B cell (primary cell): ENCODE data around the gene SLC35A2. TPM values are rescaled to one million over a fixed set of nuclear protein-coding genes. Genes with fewer than 3 reads are reported as not detected.

Source experiments
- ATAC-seq: fragments of 200-7000 bp; cut with Tn5 transposase; one replicate; pipeline ENCODE4 v1.10.0; 2021; ENCODE audit warnings: low read depth, mild to moderate bottlenecking, moderate number of reproducible peaks, moderate library complexity
- CTCF ChIA-PET: fragments of 350-600 bp; sonication (Branson Sonifier 250); formaldehyde crosslinking; loops from one replicate; lab custom pipeline; 2021; ENCODE audit warnings: antibody characterized with exemption, inconsistent platforms; lab: Charles Lee
- POLR2A ChIA-PET: fragments of 350-600 bp; sonication (Branson Sonifier 250); formaldehyde crosslinking; loops from one replicate; lab custom pipeline; 2021; ENCODE audit warnings: antibody characterized with exemption; lab: Charles Lee
- DNase-seq: peaks from one replicate; pipeline ENCODE4 v3.0.0; 2013
- H2AFZ ChIP-seq: 2 replicates; pipeline ENCODE4 v1.6.1; 2012; ENCODE audit warnings: mild to moderate bottlenecking, low read depth, low read length; ENCODE audit not compliant: insufficient read depth, poor library complexity, severe bottlenecking
- H3K27ac ChIP-seq, 2 donors: 1 replicate in 1 of 2; 2 replicates in 1 of 2; pipeline ENCODE4 v1.5.1; 2012 to 2013; ENCODE audit warnings: low read length in 2 of 2, mild to moderate bottlenecking in 2 of 2, moderate library complexity in 1 of 2
- H3K27me3 ChIP-seq, 4 experiments: fragments of 200-600 bp in 1 of 4; sonication (generic) in 1 of 4; replicated peaks in 1 of 4; 1 replicate in 2 of 4; 2 replicates in 2 of 4; pipeline versions ENCODE4 v1.6.1 to v1.7.0; 2013 to 2016; ENCODE audit warnings: low read length in 3 of 4, mild to moderate bottlenecking in 2 of 4, mixed read lengths in 1 of 4, moderate library complexity in 1 of 4; ENCODE audit not compliant: insufficient read depth in 4 of 4, control insufficient read depth in 3 of 4; ENCODE audit errors: control extremely low read depth in 1 of 4
- H3K36me3 ChIP-seq, 2 experiments: replicated peaks in 1 of 2; 1 replicate in 1 of 2; 2 replicates in 1 of 2; pipeline versions ENCODE4 v1.6.1 to v1.7.1; 2013; ENCODE audit warnings: low read length in 1 of 2; ENCODE audit not compliant: insufficient read depth in 2 of 2, control insufficient read depth in 1 of 2; ENCODE audit errors: control extremely low read depth in 1 of 2, extremely low read depth in 1 of 2
- H3K4me1 ChIP-seq, 2 donors: fragments of 200-600 bp in 1 of 2; sonication (generic) in 1 of 2; 1 replicate in 1 of 2; 2 replicates in 1 of 2; pipeline versions ENCODE4 v1.5.1 to v1.6.1; 2013 to 2017; ENCODE audit warnings: low read length in 2 of 2; ENCODE audit not compliant: control insufficient read depth in 2 of 2, insufficient read depth in 2 of 2
- H3K4me2 ChIP-seq: replicated peaks from 2 replicates; pipeline ENCODE3; 2012; ENCODE audit warnings: mild to moderate bottlenecking, low read depth, low read length; ENCODE audit not compliant: poor library complexity, severe bottlenecking
- H3K4me3 ChIP-seq, 5 experiments: fragments of 200-600 bp in 1 of 5; sonication (generic) in 1 of 5; 1 replicate in 3 of 5; 2 replicates in 2 of 5; pipeline versions ENCODE4 v1.5.1 to v1.7.0; 2011 to 2016; ENCODE audit warnings: low read length in 4 of 5, mild to moderate bottlenecking in 4 of 5, low read depth in 2 of 5, control low read depth in 1 of 5, moderate library complexity in 1 of 5; ENCODE audit not compliant: insufficient read depth in 1 of 5; ENCODE audit errors: control extremely low read depth in 1 of 5, extremely low read depth in 1 of 5
- H3K79me2 ChIP-seq: fragments of 200-600 bp; sonication (generic); one replicate; pipeline ENCODE4 v1.6.0; 2016; ENCODE audit warnings: low read length; ENCODE audit not compliant: control insufficient read depth, insufficient read depth
- H3K9ac ChIP-seq: fragments of 200-600 bp; sonication (generic); 2 replicates; pipeline ENCODE4 v1.6.1; 2017; ENCODE audit warnings: mild to moderate bottlenecking, low read length, moderate library complexity
- H3K9me3 ChIP-seq, 3 donors: one replicate each; pipeline versions ENCODE4 v1.6.1 to v1.7.1; 2013; ENCODE audit warnings: low read length in 2 of 3; ENCODE audit not compliant: control insufficient read depth in 2 of 3, insufficient read depth in 1 of 3; ENCODE audit errors: control extremely low read depth in 1 of 3
- H4K20me1 ChIP-seq: 2 replicates; pipeline ENCODE4 v1.6.0; 2012; ENCODE audit warnings: mild to moderate bottlenecking, low read length; ENCODE audit not compliant: insufficient read depth, control insufficient read depth, poor library complexity, severe bottlenecking
- H3K27ac Mint-ChIP-seq: one replicate; pipeline ENCODE4 v1.8.0; 2021; ENCODE audit warnings: mixed read lengths
- H3K27me3 Mint-ChIP-seq: one replicate; pipeline ENCODE4 v1.8.0; 2021; ENCODE audit warnings: mixed read lengths
- H3K4me1 Mint-ChIP-seq: one replicate; pipeline ENCODE4 v1.8.0; 2021; ENCODE audit warnings: mixed read lengths
- H3K4me3 Mint-ChIP-seq: one replicate; pipeline ENCODE4 v1.8.0; 2021; ENCODE audit warnings: mixed read lengths
- H3K9me3 Mint-ChIP-seq: one replicate; pipeline ENCODE4 v1.8.0; 2022; ENCODE audit warnings: mixed read lengths; ENCODE audit not compliant: insufficient read depth
- CTCF ChIP-seq: fragments of 200-600 bp; IDR thresholded peaks from one replicate; pipeline ENCODE4 v1.8.0; 2022; ENCODE audit warnings: antibody characterized with exemption, mild to moderate bottlenecking
- EZH2 ChIP-seq: IDR thresholded peaks from 2 replicates; pipeline ENCODE4 v1.6.1; 2012; ENCODE audit warnings: borderline replicate concordance, low read depth, mild to moderate bottlenecking, moderate library complexity, low read length; ENCODE audit not compliant: insufficient read depth, poor library complexity, severe bottlenecking
- WGBS: methylation state at CpG from one replicate; pipeline ENCODE4 v1.1.5; 2013; ENCODE audit warnings: missing lambda C conversion rate; ENCODE audit not compliant: insufficient coverage; 5-methylcytosine and 5-hydroxymethylcytosine counted together
- intact Hi-C: fragments of 100-400 bp; cut with micrococcal nuclease; formaldehyde crosslinking; loops from one replicate; pipeline ENCODE4 v1.10.0; 2022
- polyA plus RNA-seq: library from polyadenylated mRNA; depleted of rRNA; stranded (reverse); fragments of >200 nt; gene quantifications from 2 replicates; pipeline ENCODE4 v1.2.3, GENCODE V29; 2012
- total RNA-seq, 2 donors: library from RNA; stranded (reverse); fragments of 120-200 nt in 1 of 2; gene quantifications; 1 replicate in 1 of 2; 2 replicates in 1 of 2; pipeline versions ENCODE4 v1.2.3 to v1.2.4, GENCODE V29; 2013 to 2022

The SLC35A2 gene
- total and polyA plus RNA-seq, 2 donors (not counting 1 experiment from before 2014, with no cell fraction given) = 19.1 to 22.0 TPM

- DNase-seq = no peak
- H3K4me1 ChIP-seq = peaks cover 34 to 50% of the 10 kb centered on the region in 2 donors
- peaks cover 41% of the 10 kb centered on the region for H3K4me1 Mint-ChIP-seq
- TF ChIP-seq EZH2 = no peak
- no peak for TF ChIP-seq CTCF
- H3K4me3 ChIP-seq = peak overlapping the region; percentile 27 to 94 (median 69)
- intact Hi-C loops = loop anchor here (1.0 to 10.0 kb wide), 8 partner anchors 9 to 1705 kb away; partner anchors contain the start of genes CDK16, ELK1, PLP2 and TFE3
- 0% methylated on average over 7 of the region's 15 CpGs for WGBS
- no peaks in the 10 kb centered on the region for H3K27me3 Mint-ChIP-seq
- H3K4me3 Mint-ChIP-seq = peak overlapping the region; percentile 98
- no peaks in the 10 kb centered on the region for H3K9me3 Mint-ChIP-seq
- H3K27ac ChIP-seq = peak overlapping the region; percentile 84 to 92
- H3K4me2 ChIP-seq = peak overlapping the region; percentile 77
- peaks cover 65% of the 10 kb centered on the region for H3K79me2 ChIP-seq
- peaks cover 0 to 46% of the 10 kb centered on the region in 2 experiments for H3K36me3 ChIP-seq
- peak overlapping the region; percentile 97 for H3K27ac Mint-ChIP-seq
- no peaks in the 10 kb centered on the region for H3K27me3 ChIP-seq
- ChIA-PET CTCF (interaction anchor here (0.7 to 4.0 kb wide), 5 partner anchors 18 to 271 kb away, joined by 3 to 28 read pairs (median 3); no protein-coding TSS in a partner anchor), POLR2A (interaction anchor here (1.0 to 5.9 kb wide), 3 partner anchors 18 to 22 kb away, joined by 7 to 101 read pairs (median 18); partner anchors contain the start of genes PQBP1 and TIMM17B)
- ATAC-seq = peak; percentile 9
- H4K20me1 ChIP-seq = peaks cover 40% of the 10 kb centered on the region
- H2AFZ ChIP-seq = peak overlapping the region; percentile 45
- H3K9ac ChIP-seq = peak overlapping the region; percentile 90
- H3K9me3 ChIP-seq = no peaks in the 10 kb centered on the region
Measured at GRCh38 chrX:48919360-48919841, 8.0 kb upstream of the SLC35A2 start.
